ENCODE data around the gene RBM34.
"Not testable (repeated sequence)": the region's sequence is repeated elsewhere in the genome, so short reads cannot be mapped to it uniquely, and the experiment has no call there.

The RBM34 gene

DNA sequence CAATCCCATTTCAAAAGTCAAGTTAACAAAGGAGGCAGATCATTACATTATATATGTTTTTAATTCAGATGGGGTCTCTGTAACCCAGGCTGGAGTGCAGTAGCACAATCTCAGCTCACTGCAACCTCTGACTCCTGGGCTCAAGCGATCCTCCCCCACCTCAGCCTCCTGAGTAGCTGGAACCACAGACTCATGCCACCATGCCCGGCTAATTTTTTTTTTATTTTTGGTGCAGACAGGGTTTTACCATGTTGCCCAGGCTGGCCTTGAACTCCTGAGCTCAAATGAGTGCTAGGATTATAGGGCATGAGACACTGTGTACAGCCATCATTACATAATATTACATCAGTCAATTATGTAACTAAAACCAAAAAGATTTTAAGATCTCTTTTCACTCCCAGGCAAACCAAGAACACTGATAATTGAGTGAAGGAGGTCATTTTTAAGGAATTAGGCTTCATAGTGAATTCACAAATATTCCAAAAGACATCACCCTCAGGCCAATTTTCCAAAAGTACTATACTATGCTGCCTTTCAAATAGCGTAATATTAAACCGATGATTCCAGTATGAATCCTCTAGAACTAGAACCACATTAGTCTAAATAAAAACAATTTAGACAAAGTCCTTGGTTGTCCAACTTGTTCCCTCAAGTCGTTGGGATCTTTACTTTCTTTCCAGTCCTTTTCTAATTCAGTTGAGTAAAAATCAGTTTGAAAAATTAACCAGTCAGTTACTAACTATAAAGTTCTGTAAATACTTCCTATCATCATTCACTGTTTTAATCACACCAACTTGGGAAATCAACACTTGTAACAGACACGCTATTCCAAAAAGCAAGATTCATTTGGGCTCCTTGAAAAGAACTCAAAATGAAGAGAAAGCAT, 48.5 kb downstream of the RBM34 start:
- DNase-seq: no peak

DNA sequence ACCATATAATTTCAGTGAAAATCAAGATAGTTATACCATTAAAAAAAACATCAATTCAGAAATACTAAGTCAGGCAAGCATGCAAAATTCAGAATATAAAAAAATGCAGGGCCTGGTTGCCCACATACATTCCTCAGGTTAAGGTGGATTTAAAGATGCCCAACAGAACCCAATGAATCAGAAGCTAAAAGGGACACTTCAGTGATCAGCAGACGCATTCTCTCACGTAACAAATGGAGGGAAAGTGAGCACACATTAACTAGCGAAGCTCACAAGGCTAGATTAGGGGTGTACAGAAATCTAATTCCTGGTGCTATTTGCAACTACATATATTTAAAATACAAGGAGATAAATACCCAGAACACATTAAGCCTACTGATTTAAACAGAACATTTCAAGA, 49.9 kb downstream of the RBM34 start:
- no peak for DNase-seq

DNA sequence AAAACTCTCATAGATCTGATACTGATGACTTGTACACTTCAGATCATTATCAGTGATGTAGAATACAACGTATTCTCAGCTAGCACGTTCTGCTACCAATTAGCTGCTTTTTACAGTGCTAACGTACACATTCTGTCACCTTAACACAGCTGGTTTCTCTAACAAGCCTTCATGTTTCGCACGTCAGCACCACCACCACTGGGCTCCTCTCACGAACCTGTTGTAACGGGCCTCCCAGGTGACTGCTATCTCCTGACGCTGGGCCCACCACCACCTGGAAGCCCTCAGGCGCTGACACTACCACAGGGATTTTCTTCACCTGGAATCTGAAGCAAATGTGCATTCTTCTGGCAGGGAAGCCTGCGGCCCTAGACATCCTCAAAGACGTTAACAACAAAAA, 52.2 kb downstream of the RBM34 start:
- no peak for DNase-seq

DNA sequence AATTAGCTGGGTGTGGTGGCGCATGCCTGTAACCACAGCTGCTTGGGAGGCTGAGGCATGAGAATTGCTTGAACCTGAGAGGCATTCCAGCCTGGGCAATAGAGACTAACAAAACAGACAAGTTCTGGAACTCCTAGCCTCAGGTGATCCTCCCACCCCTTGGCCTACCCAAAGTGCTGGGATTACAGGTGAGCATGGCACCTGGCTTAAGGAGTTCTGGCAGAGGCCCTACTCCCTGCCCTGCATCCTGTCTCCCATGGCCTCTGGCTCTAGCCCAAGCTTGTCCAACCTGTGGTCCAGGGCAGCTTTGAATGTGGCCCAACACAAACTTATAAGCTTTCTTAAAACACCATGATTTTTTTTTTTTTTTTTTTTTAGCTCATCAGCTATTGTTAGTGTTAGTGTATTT, 52.9 kb downstream of the RBM34 start:
- DNase-seq: no peak

DNA sequence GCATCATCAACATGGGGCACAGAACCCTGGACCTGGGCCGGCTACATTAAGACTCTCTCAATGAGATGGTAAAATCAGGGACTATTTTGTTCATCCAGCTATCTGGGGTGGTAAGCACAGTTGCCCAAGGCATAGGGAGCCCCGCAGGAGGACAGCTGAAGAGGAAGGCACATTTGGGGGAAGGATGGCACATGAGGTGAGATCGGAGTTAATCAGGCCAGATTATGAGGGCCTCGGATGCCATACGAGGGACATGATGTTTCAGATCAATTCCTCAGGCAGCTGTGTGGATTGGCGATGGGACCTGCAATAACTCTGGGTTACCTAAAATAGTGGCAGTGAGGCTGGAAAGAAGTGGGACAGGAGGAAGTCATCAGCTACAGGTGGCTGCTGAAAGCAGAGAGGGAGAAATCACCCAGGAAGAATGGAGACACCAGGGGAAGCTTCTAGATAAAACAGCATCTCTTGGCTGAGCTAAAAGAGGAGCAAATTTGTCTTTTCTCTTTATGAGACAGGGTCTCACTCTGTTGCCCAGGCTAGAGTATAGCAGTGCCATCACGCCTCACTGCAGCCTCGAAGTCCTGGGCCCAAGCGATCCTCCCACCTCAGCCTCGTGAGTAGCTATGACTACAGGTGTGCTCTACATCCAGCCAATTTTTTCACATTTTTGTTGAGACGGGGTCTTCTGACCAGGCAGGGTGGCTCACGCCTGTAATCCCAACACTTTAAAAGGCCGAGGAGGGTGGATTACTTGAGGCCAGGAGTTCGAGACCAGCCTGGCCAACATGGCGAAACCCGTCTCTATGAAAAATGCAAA, 53.5 kb downstream of the RBM34 start:
- DNase-seq: no peak

DNA sequence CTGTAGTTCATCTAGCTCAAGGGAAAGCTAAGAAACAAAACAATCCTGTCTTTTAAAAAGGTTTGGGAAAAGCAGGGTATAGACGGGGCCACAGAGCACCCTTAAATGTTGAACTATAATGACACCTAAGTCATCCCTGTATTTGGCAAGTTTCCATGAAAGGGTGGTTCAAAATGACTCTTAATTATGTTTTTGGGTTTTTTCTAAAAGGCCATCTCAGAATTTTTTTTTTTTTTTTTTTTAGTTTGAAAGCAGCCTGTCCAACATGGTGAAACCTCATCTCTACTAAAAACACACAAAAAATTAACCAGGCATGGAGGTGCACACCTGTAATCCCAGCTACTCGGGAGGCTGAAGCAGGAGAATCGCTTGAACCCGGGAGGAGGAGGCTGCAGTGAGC, 54.6 kb downstream of the RBM34 start:
- no peak for DNase-seq

DNA sequence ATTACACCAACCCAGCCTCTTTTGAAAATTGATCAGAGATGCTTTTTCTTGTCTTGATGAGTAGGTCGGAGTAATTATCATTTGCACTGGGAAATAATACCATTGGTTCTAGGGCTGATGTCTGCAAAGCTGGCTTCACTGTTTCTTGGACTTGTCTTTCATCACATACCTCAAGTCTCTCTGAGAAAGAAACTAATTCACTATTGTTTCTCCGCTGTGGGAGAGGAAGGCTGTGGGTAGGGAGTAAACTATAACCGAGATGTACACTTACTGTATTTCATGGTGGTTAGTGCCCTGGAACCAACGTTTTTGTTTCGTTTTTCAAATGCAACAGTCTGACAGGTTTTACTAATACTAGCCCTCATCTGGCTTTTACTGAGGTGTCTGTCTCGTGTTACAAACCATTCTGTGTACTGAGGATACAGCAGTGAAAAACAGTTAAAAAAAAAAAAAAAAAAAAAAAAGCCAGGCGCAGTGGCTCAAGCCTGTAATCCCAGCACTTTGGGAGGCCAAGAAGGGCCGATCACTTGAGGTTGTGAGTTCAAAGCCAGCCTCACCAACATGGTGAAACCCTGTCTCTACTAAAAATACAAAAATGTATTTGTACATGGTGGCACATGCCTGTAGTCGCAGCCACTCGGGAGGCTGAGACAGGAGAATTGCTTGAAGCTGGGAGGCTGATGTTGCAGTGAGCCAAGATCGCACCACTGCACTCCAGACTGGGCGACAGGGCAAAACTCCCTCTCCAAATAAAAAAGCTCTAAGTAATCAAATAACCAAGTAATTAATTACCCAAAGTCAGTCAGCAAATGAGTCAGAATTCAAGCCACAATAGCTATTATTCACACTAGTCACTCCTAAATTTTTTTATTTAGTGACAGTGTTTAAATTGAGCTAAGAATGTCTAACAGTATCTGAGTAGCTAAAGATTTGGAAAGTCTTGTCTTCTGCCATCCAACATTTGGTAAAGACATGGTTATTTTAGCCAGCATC, 55.7 kb downstream of the RBM34 start:
- no peak for DNase-seq

DNA sequence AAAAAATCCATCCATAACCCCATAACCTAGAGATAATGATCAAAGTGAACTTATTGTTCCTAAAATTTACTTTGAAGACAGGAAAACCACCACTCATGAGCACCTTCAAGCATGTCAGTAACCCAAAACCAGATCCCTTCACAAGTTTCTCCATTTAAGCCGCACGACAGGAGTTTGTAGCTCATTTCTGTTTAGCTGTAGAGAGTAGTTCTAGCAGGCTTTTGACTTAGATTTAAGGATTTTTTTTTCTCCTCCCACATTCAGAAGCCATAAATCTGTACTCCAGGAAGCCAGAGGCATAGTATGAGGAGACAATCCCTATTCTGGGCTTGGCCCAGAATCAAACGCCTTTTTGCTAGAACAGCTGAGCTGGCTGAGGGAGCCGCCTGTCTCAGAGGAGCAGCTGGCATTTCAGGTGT, 58.0 kb downstream of the RBM34 start:
- DNase-seq: no peak

DNA sequence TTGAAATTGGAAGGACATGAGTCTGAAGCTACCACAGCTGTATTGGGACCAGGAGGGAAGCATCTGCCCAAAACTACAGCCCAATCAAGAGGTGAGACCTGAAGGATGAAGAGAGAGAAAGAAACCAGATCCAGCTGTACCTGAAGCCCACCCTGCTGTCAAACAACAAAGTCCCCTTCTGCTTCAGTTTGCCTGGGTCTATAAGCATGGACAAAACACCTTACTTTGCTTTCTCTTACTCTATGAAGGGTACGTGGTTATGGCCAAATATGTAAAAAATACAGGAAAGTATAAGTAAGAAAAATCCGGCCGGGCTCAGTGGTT, 58.8 kb downstream of the RBM34 start:
- DNase-seq: no peak

DNA sequence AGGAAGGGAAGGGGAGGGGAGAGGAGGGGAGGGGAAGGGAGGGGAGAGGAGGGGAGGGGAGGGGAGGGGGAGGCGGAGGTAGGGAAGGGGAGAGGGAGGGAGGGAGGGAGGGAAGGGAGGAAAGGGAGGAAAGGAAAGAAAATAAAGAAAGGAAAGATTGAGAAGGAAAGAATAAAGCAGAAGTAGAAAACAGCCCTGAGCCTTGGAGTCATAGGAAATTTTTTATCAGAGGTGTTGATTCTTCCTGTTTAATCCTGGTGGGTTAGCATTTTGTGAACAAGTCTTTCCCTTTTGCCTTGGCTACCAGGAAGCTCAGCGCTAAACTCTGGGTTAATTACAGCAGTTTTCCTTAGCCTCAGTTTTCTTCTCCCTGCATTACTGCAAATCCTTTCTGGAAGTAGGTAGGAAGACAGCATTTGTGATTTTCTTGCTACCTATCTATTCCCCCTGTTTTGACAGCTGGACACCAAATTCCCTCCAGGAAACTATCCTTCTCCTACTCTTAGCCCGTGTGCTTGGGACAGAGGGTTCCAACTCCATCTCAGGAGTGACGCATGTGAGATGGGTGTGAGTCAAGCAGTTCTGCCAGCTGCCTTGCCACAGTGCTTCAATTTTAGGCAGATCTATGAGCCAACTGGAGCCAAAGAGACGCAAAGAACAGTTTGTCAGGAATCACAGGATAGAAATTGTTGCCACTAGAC, 59.3 kb downstream of the RBM34 start:
- DNase-seq: no peak

DNA sequence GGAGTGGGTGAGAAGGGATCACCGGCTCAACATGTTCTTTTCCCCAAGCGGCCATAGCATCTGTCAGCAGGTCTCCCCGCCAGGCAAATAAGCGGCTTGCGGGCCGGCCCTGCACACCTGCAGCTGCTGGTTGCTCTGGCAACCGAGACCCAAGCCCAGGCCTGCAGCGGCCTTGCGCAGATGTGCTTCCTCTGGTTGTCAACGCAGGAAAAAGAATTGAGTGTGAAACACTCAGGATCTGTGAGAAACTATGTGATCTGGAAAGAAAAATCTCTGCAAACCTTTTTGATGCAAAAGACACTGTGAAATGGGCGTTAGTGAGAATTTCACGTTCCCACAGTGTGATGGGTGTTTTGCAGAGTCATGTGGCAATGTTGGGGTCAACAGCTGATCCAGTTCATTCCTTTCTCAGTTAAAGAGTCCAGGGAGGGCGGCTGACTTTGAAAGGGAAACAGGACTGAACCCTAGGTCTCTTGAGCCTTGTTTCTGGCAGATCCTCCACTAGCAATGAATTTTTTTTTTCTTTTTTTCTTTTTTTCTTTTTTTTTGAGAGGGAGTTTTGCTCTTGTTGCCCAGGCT, 60.8 kb downstream of the RBM34 start:
- no peak for DNase-seq

DNA sequence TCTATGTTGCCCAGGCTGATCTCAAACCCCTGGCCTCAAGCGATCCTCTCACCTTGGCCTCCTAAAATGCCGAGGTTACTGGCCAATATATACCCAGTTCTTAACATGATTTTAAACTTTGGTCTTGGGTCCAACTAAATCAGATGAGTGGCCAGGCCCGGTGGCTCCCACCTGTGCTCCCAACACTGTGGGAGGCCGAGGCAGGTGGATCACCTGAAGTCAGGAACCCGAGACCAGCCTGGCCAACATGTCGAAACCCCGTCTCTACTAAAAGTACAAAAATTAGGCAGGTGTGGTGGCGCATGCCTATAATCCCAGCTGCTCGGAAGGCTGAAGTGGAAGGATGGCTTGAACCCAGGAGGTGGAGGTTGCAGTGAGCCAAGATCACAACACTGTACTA, 62.1 kb downstream of the RBM34 start:
- no peak for DNase-seq

DNA sequence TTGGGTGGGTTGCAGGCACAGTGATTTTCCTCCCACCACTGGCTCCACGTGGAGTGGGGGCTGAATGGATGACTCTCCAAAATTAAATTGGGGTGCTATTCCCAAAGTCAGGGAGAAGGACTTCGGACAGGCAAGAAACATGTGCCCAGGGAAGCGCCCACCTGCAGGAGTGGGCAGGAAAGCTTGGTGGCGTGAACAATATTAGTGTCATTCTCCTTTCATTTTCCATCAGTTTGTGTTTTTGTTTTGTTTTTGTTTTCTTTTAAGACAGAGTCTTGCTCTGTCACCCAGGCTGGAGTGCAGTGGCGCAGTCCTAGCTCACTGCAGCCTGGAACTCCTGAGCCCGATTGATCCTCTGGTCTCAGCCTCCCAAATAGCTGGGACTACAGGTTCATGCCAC, 62.5 kb downstream of the RBM34 start:
- DNase-seq: no peak

DNA sequence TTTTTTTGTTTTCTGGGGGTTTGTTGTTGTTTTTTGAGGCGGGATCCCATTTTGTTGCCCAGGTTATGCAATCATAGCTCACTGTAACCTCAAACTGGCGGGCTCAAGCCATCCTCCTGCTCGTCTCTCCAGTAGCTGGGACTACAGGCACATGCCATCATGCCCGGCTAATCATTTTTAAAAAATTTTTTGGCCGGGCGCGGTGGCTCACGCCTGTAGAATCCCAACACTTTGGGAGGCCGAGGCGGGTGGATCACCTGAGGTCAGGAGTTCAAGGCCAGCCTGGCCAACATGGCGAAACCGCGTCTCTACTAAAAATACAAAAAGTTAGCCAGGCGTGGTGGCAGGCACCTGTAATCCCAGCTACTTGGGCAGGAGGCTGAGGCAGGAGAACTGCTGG, 63.5 kb downstream of the RBM34 start:
- DNase-seq: not testable (repeated sequence)

DNA sequence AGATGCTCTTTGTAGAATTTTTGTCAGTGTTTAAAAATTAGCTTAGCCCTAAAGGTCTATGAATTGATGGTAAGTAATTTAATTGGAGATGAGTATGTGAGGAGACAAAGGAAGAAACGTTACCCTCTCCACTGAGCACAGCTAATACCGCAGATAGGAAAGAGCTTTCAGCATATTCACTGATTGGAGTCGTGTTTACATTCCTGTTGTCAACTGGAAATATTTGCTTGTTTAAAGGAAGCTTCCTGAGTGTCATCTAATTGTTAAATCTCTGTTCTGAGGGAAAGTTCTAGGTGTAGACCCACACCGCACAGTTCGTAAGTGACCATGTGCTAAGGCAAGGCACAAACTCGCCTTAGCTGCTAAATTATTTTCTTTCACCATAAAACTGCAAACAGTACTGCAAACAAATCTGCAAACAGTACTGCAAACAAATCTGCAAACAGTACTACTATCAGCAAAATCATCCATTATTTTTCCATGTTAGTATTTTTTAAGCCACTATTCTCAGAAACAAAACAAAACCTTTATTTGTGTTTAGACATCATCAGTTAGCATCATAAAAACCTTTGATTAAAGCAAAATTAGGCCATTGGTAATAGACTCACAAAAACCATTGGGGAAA, 65.0 kb downstream of the RBM34 start:
- DNase-seq: no peak

DNA sequence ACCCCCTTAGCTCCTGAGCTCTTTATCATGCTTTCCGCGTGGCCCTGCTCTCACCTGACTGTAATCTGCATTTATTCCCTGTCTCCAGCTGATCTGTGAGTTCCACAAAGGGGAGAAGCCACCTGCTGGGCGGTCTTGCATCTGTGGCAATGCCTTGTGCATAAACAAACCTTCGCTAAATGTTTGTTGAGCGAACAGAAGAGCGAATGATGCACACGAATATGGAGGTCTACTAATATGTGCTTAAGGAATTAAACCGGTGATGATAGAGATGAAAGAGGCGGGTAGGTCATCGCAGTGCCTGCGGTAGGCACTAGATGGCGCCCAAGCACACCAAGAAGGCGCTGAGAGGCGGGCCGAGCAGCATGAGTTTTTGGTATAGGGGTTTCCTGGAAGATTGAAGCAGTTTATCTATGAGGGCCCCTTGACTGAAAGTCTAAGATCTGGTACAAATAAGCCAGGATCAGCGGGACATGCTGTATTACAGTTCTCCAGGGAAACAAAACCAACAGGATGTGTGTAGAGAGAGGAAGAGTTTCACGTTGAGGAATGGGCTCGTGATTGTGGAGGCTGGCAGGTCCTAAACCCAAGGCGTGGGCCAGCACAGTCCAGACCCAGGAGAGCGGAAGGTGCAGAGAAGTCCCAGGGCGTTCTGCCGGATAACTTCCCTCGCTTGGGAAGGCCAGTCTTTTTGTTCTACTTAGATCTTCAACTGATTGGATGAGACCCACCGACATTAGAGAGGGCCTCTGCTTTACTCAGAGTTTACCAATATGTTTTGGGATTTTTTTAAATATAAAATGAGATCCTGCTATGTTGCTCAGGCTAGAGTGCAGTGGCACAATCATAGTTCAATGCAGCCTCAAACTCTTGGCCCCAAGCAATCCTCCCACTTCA, 67.1 kb downstream of the RBM34 start:
- peak; percentile 93 for DNase-seq

DNA sequence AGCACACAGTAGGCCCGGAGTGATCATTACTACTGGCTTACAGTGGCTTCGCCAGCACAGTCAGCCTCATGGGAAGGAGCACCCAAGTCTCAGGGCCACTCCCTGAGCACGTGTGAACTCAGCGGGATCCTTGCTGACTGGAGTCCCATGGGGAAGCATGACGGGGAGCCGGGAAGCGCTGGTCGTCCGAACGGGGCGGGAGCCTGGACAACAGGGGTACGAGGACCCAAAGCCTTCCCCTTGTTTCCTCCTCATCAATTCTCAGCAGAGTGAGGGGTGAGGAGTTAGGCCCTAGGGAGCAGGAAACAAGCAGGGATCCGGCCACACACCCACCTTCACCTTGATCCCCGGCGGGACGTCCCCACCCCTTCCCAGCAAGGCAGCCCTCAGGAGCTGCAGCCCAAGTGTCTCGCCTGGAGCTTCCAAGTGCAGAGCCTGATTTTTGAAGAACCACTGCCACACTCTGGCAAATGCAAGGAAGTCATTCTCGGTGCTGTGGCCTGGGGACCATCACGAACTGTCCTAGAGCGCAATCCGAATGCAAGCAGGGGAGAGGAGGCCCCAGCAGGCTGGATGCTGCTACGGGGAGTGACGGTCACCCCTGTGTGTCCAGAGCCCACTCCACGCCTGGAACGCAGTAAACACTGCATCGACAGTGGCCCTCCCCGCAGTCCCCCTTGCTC, 67.9 kb downstream of the RBM34 start:
- DNase-seq: peak; percentile 84

DNA sequence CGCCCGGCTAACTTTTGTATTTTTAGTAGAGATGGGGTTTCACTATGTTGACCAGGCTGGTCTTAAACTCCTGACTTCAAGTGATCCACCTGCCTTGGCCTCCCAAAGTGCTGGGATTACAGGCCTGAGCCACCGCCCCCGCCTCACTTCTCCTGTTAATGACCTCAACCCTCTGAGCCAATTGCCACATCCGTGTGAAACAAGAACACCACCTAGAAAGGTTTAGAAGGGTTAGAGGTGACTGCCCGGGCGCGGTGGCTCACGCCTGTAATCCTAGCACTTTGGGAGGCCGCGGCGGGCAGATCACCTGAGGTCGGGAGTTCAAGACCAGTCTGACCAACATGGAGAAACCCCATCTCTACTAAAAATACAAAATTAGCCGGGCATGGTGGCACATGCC, 68.6 kb downstream of the RBM34 start:
- not testable (repeated sequence) for DNase-seq

DNA sequence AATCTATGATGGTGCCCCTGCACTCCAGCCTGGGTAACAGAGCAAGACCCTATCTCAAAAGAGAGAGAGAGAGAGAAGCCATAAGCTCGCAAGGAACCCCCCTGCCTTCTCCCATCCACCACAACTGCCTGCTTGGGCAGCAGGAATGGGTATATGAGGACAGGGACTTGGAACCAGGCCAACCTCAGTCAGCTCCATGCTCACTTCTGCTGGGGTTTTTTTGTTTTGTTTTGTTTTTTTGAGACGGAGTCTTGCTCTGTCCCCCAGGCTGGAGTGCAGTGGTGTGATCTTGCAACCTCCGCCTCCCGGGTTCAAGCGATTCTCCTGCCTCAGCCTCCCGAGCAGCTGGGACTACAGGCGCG, 69.0 kb downstream of the RBM34 start:
- not testable (repeated sequence) for DNase-seq

Measured in eye (tissue), 1 donor.